Esophagus muscularis mucosa (tissue), 3 donors: ENCODE measurements around the gene ACTL10.

Experiments used
- CTCF ChIP-seq, 3 experiments: fragments of 200-600 bp in 2 of 3; fragments of 450-650 bp in 1 of 3; sonication (generic) in 2 of 3; IDR thresholded peaks; one replicate each; pipeline ENCODE4 v1.5.1; 2017 to 2019; ENCODE audit warnings: antibody characterized with exemption in 3 of 3, mild to moderate bottlenecking in 2 of 3, moderate library complexity in 1 of 3
- POLR2A ChIP-seq: fragments of 450-650 bp; IDR thresholded peaks from one replicate; pipeline ENCODE4 v1.6.1; 2017; ENCODE audit warnings: antibody characterized with exemption, moderate library complexity, mild to moderate bottlenecking, low read depth
- POLR2AphosphoS5 ChIP-seq, 2 donors: sonication (generic); formaldehyde crosslinking; IDR thresholded peaks; one replicate each; pipeline ENCODE4 v1.6.1; 2017; ENCODE audit warnings: antibody characterized with exemption in 2 of 2

GRCh38 chr20:33686984-33687366 lies 20.2 kb downstream of the ACTL10 start:
- TF ChIP-seq CTCF (IDR thresholded peaks at IDR 0.05) = no peak
- TF ChIP-seq POLR2A = no peak
- no peak for TF ChIP-seq POLR2AphosphoS5 (IDR thresholded peaks at IDR 0.05)
